ENCODE data around the gene OR13C2. TPM values are rescaled to one million over a fixed set of nuclear protein-coding genes. Genes with fewer than 3 reads are reported as not detected.

The OR13C2 gene
- not detected in 5 replicates for total RNA-seq (2022; extraction: Qiagen RNA extraction; ENCODE audit: low read depth)

GRCh38 chr9:104605527-104605926, at the start of gene OR13C2:
Gene OR13C2 (minus strand): TSS chr9:104605627. CDS start chr9:104605627, 0 bp downstream.

GRCh38 chr9:104618104-104618503, 12.7 kb upstream of the OR13C2 start, which contains the start of gene OR13C9:
Gene OR13C9 (minus strand): TSS chr9:104618204. CDS start chr9:104618204, 0 bp downstream.

GRCh38 chr9:104599313-104599712, 6.1 kb downstream of the OR13C2 start, which contains the start of gene OR13C5:
Gene OR13C5 (minus strand): TSS chr9:104599413. CDS start chr9:104599413, 0 bp downstream.

GRCh38 chr9:104568868-104569267, 36.6 kb downstream of the OR13C2 start, which contains the start of gene OR13C8:
Gene OR13C8 (plus strand): TSS chr9:104569168. CDS start chr9:104569168, 0 bp downstream.

Other genes with a start within 250 kb of the OR13C2 start
- not detected in 5 replicates for gene OR13F1, start 101.4 kb downstream of the OR13C2 start, total RNA-seq (2022; extraction: Qiagen RNA extraction; ENCODE audit: low read depth)
- not detected in 5 replicates for gene OR13C4, start 78.4 kb downstream of the OR13C2 start, total RNA-seq (2022; extraction: Qiagen RNA extraction; ENCODE audit: low read depth)
- gene OR13C3, start 68.8 kb downstream of the OR13C2 start, total RNA-seq (2022; extraction: Qiagen RNA extraction; ENCODE audit: low read depth), result not detected in 5 replicates
- not detected in 5 replicates for gene OR13C8, start 36.5 kb downstream of the OR13C2 start, total RNA-seq (2022; extraction: Qiagen RNA extraction; ENCODE audit: low read depth)
- not detected in 5 replicates for gene OR13C5, start 6.2 kb downstream of the OR13C2 start, total RNA-seq (2022; extraction: Qiagen RNA extraction; ENCODE audit: low read depth)
- gene OR13C9, start 12.6 kb upstream of the OR13C2 start, total RNA-seq (2022; extraction: Qiagen RNA extraction; ENCODE audit: low read depth), result not detected in 5 replicates
- not detected in 5 replicates for gene OR13D1, start 88.9 kb upstream of the OR13C2 start, total RNA-seq (2022; extraction: Qiagen RNA extraction; ENCODE audit: low read depth)
- gene NIPSNAP3A, start 142.1 kb upstream of the OR13C2 start, total RNA-seq (2022; extraction: Qiagen RNA extraction; ENCODE audit: low read depth), result 6.5 to 15.4 TPM (median 13.4 TPM) in 5 replicates
- 0.24 to 0.74 TPM (median 0.73 TPM) in 5 replicates for gene NIPSNAP3B, start 158.5 kb upstream of the OR13C2 start, total RNA-seq (2022; extraction: Qiagen RNA extraction; ENCODE audit: low read depth)